Endothelial cell of umbilical vein (primary cell): ENCODE results near the gene DEGS2. TPM values are rescaled to one million over a fixed set of nuclear protein-coding genes. Genes with fewer than 3 reads are reported as not detected.

ENCODE experiments used
- BruUV-seq: library from RNA; stranded (reverse); fragments of 400-500 nt; replicated peaks from 2 replicates; lab custom pipeline; 2021; lab: Mats Ljungman, UMichigan
- CTCF ChIA-PET: fragments of 300-600, 350-600 bp; sonication (Branson Sonifier 250); formaldehyde crosslinking; loops from one replicate; lab custom pipeline; 2021; ENCODE audit warnings: antibody characterized with exemption, inconsistent platforms; lab: Charles Lee
- POLR2A ChIA-PET: fragments of 300-600, 350-600 bp; sonication (Branson Sonifier 250); formaldehyde crosslinking; loops from one replicate; lab custom pipeline; 2021; ENCODE audit warnings: antibody characterized with exemption, inconsistent platforms; lab: Charles Lee
- DNase-seq: peaks from one replicate; pipeline ENCODE4 v3.0.0-alpha.2; 2011; ENCODE audit warnings: low read depth, low spot score
- FAIRE-seq: peaks from 2 replicates; lab custom pipeline; 2011; peaks lifted over from hg19 to GRCh38; lab: Jason Lieb, UNC
- H2AFZ ChIP-seq: 2 replicates; pipeline ENCODE4 v1.6.0; 2012; ENCODE audit warnings: low read depth, low read length, control low read depth, inconsistent platforms
- H3K27ac ChIP-seq: 2 replicates; pipeline ENCODE4 v1.5.1; 2011; ENCODE audit warnings: low read depth, mild to moderate bottlenecking, control low read depth, low read length, moderate library complexity; ENCODE audit not compliant: insufficient read depth
- H3K27me3 ChIP-seq, 2 experiments: 2 replicates each; pipeline versions ENCODE4 v1.6.0 to v1.6.1; 2011; ENCODE audit warnings: low read length in 2 of 2, mixed read lengths in 1 of 2; ENCODE audit not compliant: control insufficient read depth in 2 of 2, insufficient read depth in 2 of 2
- H3K36me3 ChIP-seq, 2 experiments: 2 replicates in 1 of 2; 3 replicates in 1 of 2; pipeline ENCODE4 v1.5.1; 2011; ENCODE audit warnings: low read length in 2 of 2, mild to moderate bottlenecking in 1 of 2, moderate library complexity in 1 of 2; ENCODE audit not compliant: control insufficient read depth in 2 of 2, insufficient read depth in 2 of 2; ENCODE audit errors: extremely low read depth in 1 of 2
- H3K4me1 ChIP-seq: 3 replicates; pipeline ENCODE4 v1.5.1; 2011; ENCODE audit warnings: mild to moderate bottlenecking, low read length; ENCODE audit not compliant: control insufficient read depth, insufficient read depth; ENCODE audit errors: extremely low read depth
- H3K4me2 ChIP-seq: 2 replicates; pipeline ENCODE4 v1.6.1; 2011; ENCODE audit warnings: low read length, control low read depth, mixed read lengths; ENCODE audit not compliant: insufficient read depth
- H3K4me3 ChIP-seq, 3 experiments: fragments of 200-600 bp in 1 of 3; sonication (generic), shearing (Covaris generic) in 1 of 3; replicated peaks in 1 of 3; 2 replicates each; pipeline ENCODE4 v1.5.1; 2011 to 2016; ENCODE audit warnings: control low read depth in 3 of 3, low read length in 3 of 3, mild to moderate bottlenecking in 2 of 3, inconsistent platforms in 1 of 3, low read depth in 1 of 3, moderate library complexity in 1 of 3; ENCODE audit not compliant: insufficient read depth in 1 of 3
- H3K79me2 ChIP-seq: 2 replicates; pipeline ENCODE4 v1.6.0; 2012; ENCODE audit warnings: low read length, inconsistent platforms; ENCODE audit not compliant: control insufficient read depth, insufficient read depth
- H3K9ac ChIP-seq: replicated peaks from 2 replicates; pipeline ENCODE3; 2011; ENCODE audit warnings: low read length, control low read depth; ENCODE audit not compliant: insufficient read depth; ENCODE audit errors: extremely low read depth
- H3K9me1 ChIP-seq: replicated peaks from 3 replicates; pipeline ENCODE4 v1.6.0; 2011; ENCODE audit warnings: mild to moderate bottlenecking, low read length; ENCODE audit not compliant: control insufficient read depth, insufficient read depth; ENCODE audit errors: extremely low read depth
- H3K9me3 ChIP-seq: replicated peaks from 2 replicates; pipeline ENCODE4 v1.5.1; 2012; ENCODE audit warnings: low read length, inconsistent platforms; ENCODE audit not compliant: control insufficient read depth, insufficient read depth
- H4K20me1 ChIP-seq: replicated peaks from 2 replicates; pipeline ENCODE3; 2011; ENCODE audit warnings: mild to moderate bottlenecking, low read length; ENCODE audit not compliant: control insufficient read depth, insufficient read depth; ENCODE audit errors: extremely low read depth
- CTCF ChIP-seq, 2 donors: IDR thresholded peaks; 1 replicate in 1 of 2; 2 replicates in 1 of 2; pipeline ENCODE4 v1.5.1; 2011; ENCODE audit warnings: low read length in 2 of 2, mild to moderate bottlenecking in 2 of 2, moderate library complexity in 2 of 2, control low read depth in 1 of 2, inconsistent platforms in 1 of 2, low read depth in 1 of 2; ENCODE audit not compliant: insufficient read depth in 1 of 2; ENCODE audit errors: extremely low read depth in 1 of 2
- EZH2 ChIP-seq: IDR thresholded peaks from 2 replicates; pipeline ENCODE4 v1.6.1; 2012; ENCODE audit warnings: borderline replicate concordance, low read depth, mild to moderate bottlenecking, moderate library complexity, low read length, inconsistent platforms; ENCODE audit not compliant: severe bottlenecking
- FOS ChIP-seq: IDR thresholded peaks from 2 replicates; pipeline ENCODE4 v1.6.1; 2011; ENCODE audit warnings: mild to moderate bottlenecking, low read length, moderate library complexity, borderline replicate concordance; ENCODE audit not compliant: insufficient read depth
- GATA2 ChIP-seq: IDR thresholded peaks from 2 replicates; pipeline ENCODE4 v1.7.0; 2011; ENCODE audit warnings: low read depth, mild to moderate bottlenecking, moderate library complexity, mixed read lengths, low read length; ENCODE audit not compliant: insufficient read length, insufficient read depth
- JUN ChIP-seq: IDR thresholded peaks from 2 replicates; pipeline ENCODE4 v1.6.1; 2011; ENCODE audit warnings: borderline replicate concordance, low read depth; ENCODE audit not compliant: insufficient read length, insufficient read depth
- MAX ChIP-seq: IDR thresholded peaks from 2 replicates; pipeline ENCODE4 v1.6.1; 2011; ENCODE audit not compliant: insufficient read depth, insufficient read length
- MYC ChIP-seq: IDR thresholded peaks from one replicate; pipeline ENCODE4 v1.6.1; 2011; ENCODE audit warnings: mild to moderate bottlenecking, low read depth, low read length
- POLR2A ChIP-seq: IDR thresholded peaks from 2 replicates; pipeline ENCODE4 v1.6.1; 2012; ENCODE audit warnings: low read depth, mild to moderate bottlenecking, control low read depth, low read length
- POLR2AphosphoS5 ChIP-seq: IDR thresholded peaks from 2 replicates; pipeline ENCODE4 v1.6.1; 2012; ENCODE audit warnings: low read depth, mild to moderate bottlenecking, control low read depth, low read length, moderate library complexity; ENCODE audit not compliant: insufficient read depth
- dilution Hi-C: fragments of 300-500 bp; cut with MboI; formaldehyde crosslinking; loops from one replicate; pipeline ENCODE4 v1.15.0; 2019; ENCODE audit warnings: low sequenced_read_pairs; ENCODE audit not compliant: extremely low pct_ligation_motif_present
- intact Hi-C: fragments of 100-400 bp; cut with micrococcal nuclease; formaldehyde crosslinking; loops from one replicate; pipeline ENCODE4 v1.10.0; 2022
- polyA plus RNA-seq, 4 experiments: library from polyadenylated mRNA; depleted of rRNA in 3 of 4; stranded (reverse) in 3 of 4; unstranded in 1 of 4; fragments of >200 nt; gene quantifications; 2 replicates each; pipeline versions ENCODE4 v1.2.1 to v1.2.3, GENCODE V29; 2011 to 2012; ENCODE audit warnings: missing spikeins in 1 of 4
- total RNA-seq: library from RNA; stranded (reverse); gene quantifications from 2 replicates; pipeline ENCODE4 v1.2.3, GENCODE V29; 2021

DEGS2 gene
- total and polyA plus RNA-seq, 2 donors (not counting 3 experiments of a cell fraction or from before 2014, with no cell fraction given) = 0.06 TPM; not detected in 1

- Histone ChIP-seq H3K36me3 (no peaks in the 10 kb centered on the region), H2AFZ (no peak overlapping the region), H3K4me3 (no peak overlapping the region), H3K79me2 (no peaks in the 10 kb centered on the region), H3K4me2 (peak overlapping the region; percentile 17), H3K4me1 (peaks cover 26% of the 10 kb centered on the region), H4K20me1 (no peaks in the 10 kb centered on the region), H3K9me1 (no peaks in the 10 kb centered on the region), H3K27me3 (no peaks in the 10 kb centered on the region), H3K27ac (no peak overlapping the region), H3K9me3 (no peaks in the 10 kb centered on the region), H3K9ac (no peak overlapping the region)
- TF ChIP-seq GATA2 (no peak), JUN (no peak), MYC (no peak), CTCF (IDR thresholded peaks at IDR 0.05; ENCODE audit: extremely low read depth in 1 of 2, insufficient read depth in 1 of 2, low read depth in 1 of 2, low read length in 2 of 2) (no peak), MAX (no peak), EZH2 (no peak), FOS (no peak), POLR2A (no peak), POLR2AphosphoS5 (no peak)
- ChIA-PET CTCF (interaction anchor here (1.0 to 6.2 kb wide), 6 partner anchors 12 to 125 kb away, joined by 3 to 150 read pairs (median 18); no protein-coding TSS in a partner anchor), POLR2A (no interaction called here)
- dilution Hi-C loops (no loop called here), intact Hi-C loops (no loop called here)
- DNase-seq (peak; percentile 9), FAIRE-seq (peak; percentile 67)
- no TSS peak for BruUV-seq
These were observed 53.0 kb downstream of the DEGS2 start for GRCh38 chr14:100106250-100107112.
